CD4-positive, alpha-beta T cell treated with Interleukin-21 for 1 hour (primary cell): ENCODE data around the gene GAPVD1.
"Not testable (repeated sequence)": the region's sequence is repeated elsewhere in the genome, so short reads cannot be mapped to it uniquely, and the experiment has no call there.

ENCODE experiments used
- DNase-seq: peaks from one replicate; pipeline ENCODE4 v3.0.0-alpha.2; 2020

GAPVD1 gene

GRCh38 chr9:125258160-125258785, 3.4 kb upstream of the GAPVD1 start:
- no peak for DNase-seq

GRCh38 chr9:125258832-125259534, 2.6 kb upstream of the GAPVD1 start:
- DNase-seq, result no peak

GRCh38 chr9:125260561-125260960, 1.1 kb upstream of the GAPVD1 start:
- DNase-seq, result no peak

- DNase-seq, result peak; percentile 30
Observed at GRCh38 chr9:125262294-125262991, 817 bp downstream of the GAPVD1 start.

GRCh38 chr9:125264068-125264467, 2.4 kb downstream of the GAPVD1 start:
- peak; percentile 54 for DNase-seq

GRCh38 chr9:125268394-125269013, 6.9 kb downstream of the GAPVD1 start:
- DNase-seq, result no peak

- no peak for DNase-seq
Observed at GRCh38 chr9:125269014-125269397, 7.4 kb downstream of the GAPVD1 start.

GRCh38 chr9:125271081-125271480, 9.5 kb downstream of the GAPVD1 start:
- no peak for DNase-seq

GRCh38 chr9:125272697-125273096, 11.1 kb downstream of the GAPVD1 start:
- DNase-seq, result no peak

- DNase-seq, result no peak
Observed at GRCh38 chr9:125276771-125277170, 15.1 kb downstream of the GAPVD1 start.

GRCh38 chr9:125277411-125277810, 15.8 kb downstream of the GAPVD1 start:
- DNase-seq, result no peak

- DNase-seq, result no peak
Observed at GRCh38 chr9:125280945-125281344, 19.3 kb downstream of the GAPVD1 start.

GRCh38 chr9:125284855-125285254, 23.2 kb downstream of the GAPVD1 start:
- no peak for DNase-seq

- DNase-seq, result not testable (repeated sequence)
Observed at GRCh38 chr9:125286935-125287433, 25.4 kb downstream of the GAPVD1 start.

- DNase-seq, result no peak
Observed at GRCh38 chr9:125293134-125293533, 31.5 kb downstream of the GAPVD1 start.

- DNase-seq, result no peak
Observed at GRCh38 chr9:125295657-125296056, 34.0 kb downstream of the GAPVD1 start.

GRCh38 chr9:125296843-125297372, 35.3 kb downstream of the GAPVD1 start:
- DNase-seq, result no peak

- DNase-seq, result no peak
Observed at GRCh38 chr9:125297917-125298316, 36.3 kb downstream of the GAPVD1 start.

GRCh38 chr9:125302241-125302640, 40.6 kb downstream of the GAPVD1 start:
- DNase-seq, result no peak

- no peak for DNase-seq
Observed at GRCh38 chr9:125304273-125304672, 42.6 kb downstream of the GAPVD1 start.

- DNase-seq, result no peak
Observed at GRCh38 chr9:125312411-125312810, 50.8 kb downstream of the GAPVD1 start.

GRCh38 chr9:125316359-125316758, 54.7 kb downstream of the GAPVD1 start:
- DNase-seq, result not testable (repeated sequence)

- no peak for DNase-seq
Observed at GRCh38 chr9:125317704-125318103, 56.1 kb downstream of the GAPVD1 start.
